ENCODE results near the gene SRSF2.
A peak's percentile ranks its signal among the peaks of the same experiment; 100 is the strongest.
"Not testable (repeated sequence)": the region's sequence is repeated elsewhere in the genome, so short reads cannot be mapped to it uniquely, and the experiment has no call there.

Gene SRSF2

DNA sequence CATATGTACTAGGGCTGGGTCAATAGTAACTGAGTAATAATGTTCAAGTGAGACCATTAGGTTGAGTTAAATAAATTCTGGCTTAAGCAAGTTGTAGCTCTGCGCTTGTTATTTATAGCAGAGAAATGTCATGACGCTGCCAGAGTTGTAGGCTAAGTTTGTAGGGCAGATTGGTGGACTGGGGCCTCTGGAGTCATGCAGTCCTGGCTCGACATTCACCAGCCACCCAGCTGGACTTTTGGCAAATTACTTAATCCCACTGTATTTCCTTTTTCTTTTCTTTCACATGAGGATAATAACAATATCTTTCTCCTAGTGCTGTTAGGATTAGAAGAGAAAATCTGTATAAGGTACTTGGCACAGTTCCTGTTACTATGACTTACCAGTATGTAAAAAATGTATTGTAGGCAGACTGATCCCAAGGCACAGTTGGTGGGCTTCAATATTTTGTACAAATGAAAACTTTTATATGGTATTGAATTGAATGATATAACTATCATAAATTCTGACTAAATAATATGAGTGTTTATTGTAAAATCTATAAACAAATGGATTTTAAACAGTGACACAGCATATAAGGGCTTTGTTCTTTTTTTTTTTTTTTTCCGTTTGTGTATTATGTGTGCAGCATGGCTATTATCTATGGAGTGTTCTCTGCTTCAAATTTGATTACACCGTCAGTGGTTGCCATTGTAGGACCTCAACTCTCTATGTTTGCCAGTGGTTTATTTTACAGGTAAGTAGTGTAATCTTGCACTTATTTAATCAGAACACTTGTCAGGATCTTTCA, 3.4 kb upstream of the SRSF2 start:
- H3K27ac ChIP-seq, result no peak overlapping the region
- H3K4me3 ChIP-seq, result no peak overlapping the region

DNA sequence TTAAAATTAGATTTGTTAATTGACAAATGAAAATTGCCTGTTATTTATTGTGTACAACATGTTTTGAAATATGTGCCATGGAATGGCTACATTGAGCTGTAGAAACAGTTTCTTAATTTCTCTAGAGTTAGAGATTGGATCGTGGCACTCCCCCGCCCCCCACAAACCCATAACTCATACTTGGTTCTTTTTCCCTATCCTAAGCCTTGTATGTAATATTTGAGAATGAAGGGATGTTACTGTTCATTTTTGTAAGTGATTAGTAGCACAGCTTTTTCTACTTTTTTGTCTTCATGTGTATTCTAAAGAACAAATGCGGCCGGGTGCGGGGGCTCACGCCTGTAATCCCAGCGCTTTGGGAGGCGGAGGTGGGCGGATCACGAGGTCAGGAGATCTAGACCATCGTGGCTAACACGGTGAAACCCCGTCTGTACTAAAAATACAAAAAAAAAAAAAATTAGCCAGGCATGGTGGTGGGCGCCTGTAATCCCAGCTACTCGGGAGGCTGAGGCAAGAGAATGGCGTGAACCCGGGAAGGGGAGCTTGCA, 2.5 kb upstream of the SRSF2 start:
- not testable (repeated sequence) for H3K27ac ChIP-seq, H3K4me3 ChIP-seq

DNA sequence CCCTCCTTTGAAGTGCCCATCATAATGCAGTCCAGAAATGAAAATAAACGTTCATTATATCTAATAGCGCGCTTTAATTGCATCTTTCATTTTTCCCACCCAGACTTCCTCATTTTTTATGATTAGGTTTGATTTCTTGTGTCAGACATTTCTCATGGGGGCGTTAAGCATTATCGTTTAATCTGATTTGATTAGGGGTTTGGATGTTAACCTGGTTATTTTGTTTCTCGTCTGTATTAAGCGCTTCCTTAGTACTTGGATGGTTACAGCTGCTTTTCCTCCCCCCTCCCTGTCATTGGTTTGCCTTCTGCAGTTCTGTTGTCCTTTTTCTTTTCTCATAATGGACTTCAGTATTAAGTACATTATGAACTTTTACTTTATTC, 1.3 kb upstream of the SRSF2 start:
- Histone ChIP-seq H3K4me3 (peak overlapping the region; percentile 63 to 97 (median 87)), H3K27ac (peak overlapping the region in 20 of 21 experiments; percentile 91 to 99 (median 99))

DNA sequence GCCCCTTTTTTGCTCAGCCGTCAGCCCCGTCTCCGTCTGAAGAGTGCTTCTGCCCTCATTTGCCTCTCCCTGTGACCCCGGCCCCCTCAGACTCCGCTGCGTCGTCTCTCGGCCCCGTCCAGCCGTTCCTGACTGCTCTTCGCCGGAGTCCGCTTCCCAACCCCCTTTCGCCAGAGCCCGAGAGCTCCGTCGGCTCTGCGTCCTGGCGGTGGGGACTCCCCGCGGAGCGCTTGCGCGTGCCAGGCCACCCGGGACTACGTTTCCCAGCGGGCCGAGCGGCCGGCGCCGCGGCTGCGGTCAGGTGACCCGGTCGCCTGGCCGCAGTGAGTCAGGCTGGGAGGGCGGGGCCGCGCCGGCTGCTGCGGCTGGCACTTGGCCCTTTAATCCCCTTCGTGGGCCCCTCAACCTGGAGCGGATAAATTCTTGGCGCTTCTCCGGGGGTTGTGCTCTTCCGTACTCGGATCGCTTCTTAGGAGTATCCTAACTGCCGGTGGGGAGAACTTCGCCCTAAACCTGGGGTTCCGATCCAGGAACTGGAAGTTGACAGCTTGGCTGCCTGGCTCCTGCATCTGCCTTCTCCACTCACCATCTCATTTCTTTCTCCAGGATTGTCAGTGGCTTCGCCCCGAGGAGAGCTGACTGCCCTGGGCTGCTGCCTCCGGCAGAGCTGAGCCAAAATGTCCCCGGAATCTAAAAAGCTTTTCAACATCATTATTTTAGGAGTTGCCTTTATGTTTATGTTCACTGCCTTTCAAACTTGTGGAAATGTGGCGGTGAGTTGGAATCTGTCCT, 741 bp upstream of the SRSF2 start, which contains the start of gene MFSD11:
Gene MFSD11, plus strand, starts transcription at position 444 of the 792 bp plus-strand sequence. Its CDS starts 234 bp downstream, at position 678.
- H3K27ac ChIP-seq, result peak within 1 kb of the TSS; percentile 89 to 99 (median 99)
- peak within 1 kb of the TSS; percentile 63 to 97 (median 87) for H3K4me3 ChIP-seq

DNA sequence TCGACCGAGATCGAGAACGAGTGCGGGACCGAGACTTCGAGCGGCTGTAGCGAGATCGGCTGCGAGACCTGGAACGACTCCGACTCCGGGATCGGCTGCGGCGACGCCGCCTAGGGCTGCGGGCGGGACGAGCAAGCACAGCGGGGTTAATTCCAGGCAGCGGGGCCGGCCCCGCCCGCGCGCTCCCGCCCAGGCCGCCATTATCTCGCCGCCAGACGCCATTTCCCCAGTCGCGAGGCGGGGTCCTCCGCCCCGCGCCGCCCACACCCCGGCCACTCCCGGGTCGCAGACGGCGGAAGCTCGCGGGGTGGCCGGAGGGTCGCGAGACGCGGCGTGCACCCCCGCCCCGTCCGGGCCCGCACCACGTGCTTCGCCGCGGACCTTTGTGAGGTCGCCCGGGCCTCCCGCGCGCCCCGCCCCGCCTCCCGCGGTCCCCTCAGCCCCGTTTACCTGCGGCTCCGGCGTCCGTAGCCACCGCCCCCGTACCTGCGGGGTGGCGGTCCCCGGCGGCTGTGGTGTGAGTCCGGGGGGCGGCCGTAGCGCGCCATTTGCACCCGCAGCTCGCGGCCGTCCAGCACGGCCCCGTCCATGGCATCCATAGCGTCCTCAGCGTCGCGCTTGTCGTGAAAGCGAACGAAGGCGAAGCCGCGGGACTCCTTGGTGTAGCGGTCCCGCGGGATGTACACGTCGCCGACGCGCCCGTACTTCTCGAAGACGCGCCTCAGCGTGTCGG, 616 bp downstream of the SRSF2 start:
- Histone ChIP-seq H3K27ac (peak overlapping the region; percentile 89 to 99 (median 99)), H3K4me3 (peak overlapping the region; percentile 63 to 97 (median 87))

DNA sequence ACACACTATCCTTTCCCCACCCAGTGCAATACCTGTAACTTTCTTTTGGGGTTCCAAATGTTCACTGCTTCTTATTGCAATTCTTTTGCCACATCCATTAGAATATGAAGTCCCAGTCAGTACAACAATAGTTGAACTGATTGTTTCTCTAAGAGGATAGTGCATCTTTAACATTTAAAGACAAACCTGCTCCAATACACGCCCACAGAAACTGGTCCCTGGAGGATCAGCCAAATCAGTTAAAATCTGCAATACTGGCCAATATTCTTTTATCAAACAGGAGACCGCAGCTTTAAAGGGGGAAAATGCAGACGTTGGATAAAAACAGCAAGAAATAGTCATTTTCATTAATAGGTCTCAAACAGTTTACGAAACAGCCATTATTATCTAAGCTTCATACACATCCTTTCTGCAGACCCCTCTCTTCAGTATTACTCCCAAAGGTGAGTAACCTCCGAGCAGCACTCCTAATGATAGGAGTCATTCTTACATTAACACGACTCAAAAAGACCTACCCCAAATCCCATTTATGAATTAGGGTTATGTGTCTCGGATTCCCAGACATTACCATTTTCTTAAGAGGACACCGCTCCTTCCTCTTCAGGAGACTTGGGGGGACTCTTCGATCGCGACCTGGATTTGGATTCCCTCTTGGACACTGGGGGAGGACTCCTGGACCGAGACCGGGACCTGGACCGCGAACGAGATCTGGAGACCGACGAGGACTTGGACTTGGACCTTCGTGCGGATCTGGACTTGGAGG, 1.4 kb downstream of the SRSF2 start:
- Histone ChIP-seq H3K27ac (peak overlapping the region in 20 of 21 experiments; percentile 95 to 99 (median 99)), H3K4me3 (peak overlapping the region; percentile 63 to 97 (median 87))

DNA sequence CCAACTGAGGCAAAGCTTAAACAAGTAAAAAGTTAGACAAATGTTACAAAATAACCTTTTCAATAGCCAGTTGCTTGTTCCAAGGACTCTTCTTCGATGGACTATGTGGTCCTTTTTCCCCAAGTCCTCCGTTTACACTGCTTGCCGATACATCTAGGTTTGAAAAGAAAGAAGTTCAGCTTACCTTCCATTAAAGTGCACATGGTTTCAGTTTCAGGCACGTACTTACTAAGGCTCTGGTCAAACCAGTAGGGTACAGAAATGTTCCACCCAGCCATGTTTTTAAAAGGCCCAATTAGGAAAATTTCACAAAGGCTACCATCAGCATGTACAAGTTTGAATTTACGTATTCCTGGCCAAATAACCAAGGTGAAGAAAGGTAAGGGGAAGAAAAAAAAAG, 2.1 kb downstream of the SRSF2 start:
- H3K27ac ChIP-seq, result peak overlapping the region in 16 of 21 experiments; percentile 0 to 99 (median 76)
- H3K4me3 ChIP-seq, result peak overlapping the region; percentile 63 to 97 (median 87)

DNA sequence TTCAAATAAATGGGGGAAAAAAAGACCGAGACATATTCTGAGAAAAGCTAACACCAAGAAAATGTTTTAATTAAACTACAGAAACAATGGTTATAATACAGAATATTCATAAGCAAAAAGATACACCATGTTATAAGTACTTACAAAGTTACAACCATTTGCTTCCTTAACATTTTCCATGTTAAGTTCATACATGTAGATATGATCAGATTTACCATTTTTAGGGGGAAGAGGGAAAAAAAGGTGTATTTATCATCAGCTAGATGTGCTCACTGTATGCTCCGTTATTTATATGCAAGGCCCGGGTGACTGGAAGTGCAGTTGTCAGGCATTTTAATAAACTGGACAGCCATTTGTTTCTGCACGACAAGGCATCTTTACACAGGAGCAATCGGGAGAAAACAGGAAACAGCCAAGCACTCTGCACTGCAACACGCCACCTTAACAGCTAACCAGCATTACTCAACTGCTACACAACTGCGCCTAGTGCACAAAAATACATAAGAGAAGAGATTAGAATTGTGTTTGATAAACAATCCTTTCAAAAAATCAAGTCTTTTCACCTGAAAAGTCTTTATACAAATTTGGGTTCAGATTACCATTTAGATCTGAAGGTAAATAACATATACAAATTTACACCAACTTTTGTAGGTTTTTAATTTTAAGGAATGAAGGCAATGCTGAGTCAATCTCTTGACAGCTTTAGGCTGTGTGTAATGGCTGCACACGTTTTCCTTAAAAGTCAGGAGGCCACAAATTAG, 2.9 kb downstream of the SRSF2 start:
- Histone ChIP-seq H3K4me3 (peak overlapping the region; percentile 63 to 97 (median 87)), H3K27ac (peak overlapping the region in 13 of 21 experiments; percentile 2 to 99 (median 57))

DNA sequence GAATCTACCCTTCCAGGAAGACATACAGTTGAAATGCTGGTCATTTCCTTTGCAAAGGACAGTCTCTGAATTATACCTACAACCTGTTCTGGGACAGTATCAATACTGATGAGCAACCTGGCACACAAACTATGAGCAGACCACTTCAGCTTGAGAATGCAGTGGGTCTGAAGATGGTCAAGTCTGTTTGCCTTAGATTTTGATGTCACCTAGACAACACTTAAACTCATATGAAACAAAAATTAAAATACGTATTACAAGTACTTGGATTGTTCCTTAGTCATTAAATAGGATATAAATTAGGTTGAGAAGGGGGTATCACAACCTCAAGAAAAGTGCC, 3.5 kb downstream of the SRSF2 start:
- Histone ChIP-seq H3K4me3 (peak overlapping the region in 1 of 7 experiments; percentile 83), H3K27ac (no peak overlapping the region)

DNA sequence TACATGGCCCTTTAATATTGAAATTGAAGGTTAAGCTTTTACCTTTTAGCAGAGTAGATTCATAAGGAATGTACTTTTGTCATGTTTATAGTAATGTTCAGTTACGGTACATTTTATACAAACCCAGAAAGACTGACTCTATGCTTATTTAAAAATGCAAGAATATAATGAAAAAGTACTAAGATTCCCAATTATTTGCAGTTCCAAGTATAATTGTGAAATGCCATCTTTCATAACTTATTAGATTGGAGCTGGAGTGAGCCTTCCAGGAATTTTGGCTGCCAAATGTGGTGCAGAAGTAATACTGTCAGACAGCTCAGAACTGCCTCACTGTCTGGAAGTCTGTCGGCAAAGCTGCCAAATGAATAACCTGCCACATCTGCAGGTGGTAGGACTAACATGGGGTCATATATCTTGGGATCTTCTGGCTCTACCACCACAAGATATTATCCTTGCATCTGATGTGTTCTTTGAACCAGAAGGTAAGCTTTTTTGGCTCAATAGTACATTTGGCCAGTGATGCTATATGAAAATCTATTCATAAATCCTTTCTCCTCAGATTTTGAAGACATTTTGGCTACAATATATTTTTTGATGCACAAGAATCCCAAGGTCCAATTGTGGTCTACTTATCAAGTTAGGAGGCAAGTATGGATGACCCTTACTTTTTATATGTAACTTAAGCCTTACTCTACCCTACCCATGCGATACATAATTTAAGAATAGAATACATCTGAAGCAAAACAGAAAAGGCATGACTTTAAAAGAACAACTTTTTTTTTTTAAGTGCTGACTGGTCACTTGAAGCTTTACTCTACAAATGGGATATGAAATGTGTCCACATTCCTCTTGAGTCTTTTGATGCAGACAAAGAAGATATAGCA, 4.2 kb downstream of the SRSF2 start:
- no peak overlapping the region for H3K4me3 ChIP-seq
- no peak overlapping the region for H3K27ac ChIP-seq

DNA sequence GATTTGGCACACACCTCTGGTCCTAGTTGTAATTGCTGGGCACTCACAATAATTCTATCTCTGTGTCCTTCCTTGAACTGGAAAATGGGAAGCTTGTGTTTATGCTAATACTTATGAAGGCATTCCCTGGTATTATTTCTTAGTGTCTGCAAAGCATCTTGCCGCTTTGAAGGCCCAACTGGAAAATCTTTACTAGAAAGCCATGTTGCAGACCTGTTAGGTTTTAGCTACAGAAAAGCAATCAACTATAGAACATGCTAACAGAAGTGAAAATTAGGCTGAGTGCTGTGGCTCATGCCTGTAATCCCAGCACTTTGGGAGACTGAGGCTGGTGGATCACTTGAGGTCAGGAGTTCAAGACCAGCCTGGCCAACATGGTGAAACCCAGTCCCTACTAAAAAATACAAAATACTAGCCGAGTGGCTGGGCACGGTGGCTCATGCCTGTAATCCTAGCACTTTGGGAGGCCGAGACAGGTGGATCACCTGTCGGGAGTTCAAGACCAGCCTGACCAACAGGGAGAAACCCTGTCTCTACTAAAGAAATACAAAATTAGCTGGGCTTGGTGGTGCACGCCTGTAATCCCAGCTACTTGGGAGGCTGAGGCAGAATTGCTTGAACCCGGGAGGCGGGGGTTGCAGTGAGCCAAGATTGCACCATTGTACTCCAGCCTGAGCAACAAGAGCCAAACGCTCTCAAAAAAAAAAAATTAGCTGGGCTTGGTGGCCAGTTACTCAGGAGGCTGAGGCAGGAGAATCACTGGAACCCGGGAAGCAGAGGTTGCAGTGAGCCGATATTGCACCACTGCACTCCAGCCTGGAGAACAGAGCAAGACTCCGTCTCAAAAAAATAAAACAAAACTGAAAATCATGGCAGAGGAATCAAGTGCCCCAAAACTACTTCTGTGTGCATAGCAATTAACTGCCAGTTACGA, 5.1 kb downstream of the SRSF2 start:
- peak overlapping the region in 1 of 21 experiments; percentile 2 for H3K27ac ChIP-seq
- not testable (repeated sequence) for H3K4me3 ChIP-seq

DNA sequence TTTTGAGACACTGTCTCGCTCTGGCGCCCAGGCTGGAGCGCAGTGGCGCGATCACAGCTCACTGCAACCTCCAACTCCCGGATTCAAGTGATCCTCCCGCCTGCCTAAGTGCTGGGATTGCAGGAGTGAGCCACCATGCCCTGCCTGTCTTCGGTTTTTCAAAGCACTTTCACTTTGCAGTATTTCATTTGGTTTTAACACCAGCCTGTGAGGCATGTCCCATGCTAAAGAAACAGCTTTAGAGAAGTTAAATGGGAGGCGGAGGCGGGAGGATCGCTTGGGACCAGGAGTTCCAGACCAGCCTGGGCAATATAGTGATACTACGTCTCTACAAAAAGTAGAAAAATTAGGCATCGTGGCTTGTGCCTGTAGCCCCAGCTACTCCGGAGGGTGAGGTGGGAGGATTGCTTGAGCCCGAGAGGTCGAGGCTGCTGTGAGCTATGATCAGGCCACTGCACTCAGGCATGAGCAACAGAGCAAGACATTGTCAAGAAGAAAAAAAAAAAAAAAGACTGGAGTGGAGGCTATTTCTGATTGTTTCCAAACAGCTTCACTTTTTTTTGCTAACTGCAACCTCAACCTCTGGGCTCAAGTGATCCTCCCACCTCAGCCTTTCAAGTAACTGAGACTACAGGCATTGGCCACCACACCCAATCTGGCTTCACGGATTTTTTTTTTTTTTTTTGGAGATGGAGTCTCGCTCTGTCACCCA, 9.2 kb downstream of the SRSF2 start:
- H3K4me3 ChIP-seq, result peak overlapping the region; percentile 64 to 100 (median 90)
- H3K27ac ChIP-seq, result peak overlapping the region in 20 of 21 experiments; percentile 88 to 99 (median 98)

DNA sequence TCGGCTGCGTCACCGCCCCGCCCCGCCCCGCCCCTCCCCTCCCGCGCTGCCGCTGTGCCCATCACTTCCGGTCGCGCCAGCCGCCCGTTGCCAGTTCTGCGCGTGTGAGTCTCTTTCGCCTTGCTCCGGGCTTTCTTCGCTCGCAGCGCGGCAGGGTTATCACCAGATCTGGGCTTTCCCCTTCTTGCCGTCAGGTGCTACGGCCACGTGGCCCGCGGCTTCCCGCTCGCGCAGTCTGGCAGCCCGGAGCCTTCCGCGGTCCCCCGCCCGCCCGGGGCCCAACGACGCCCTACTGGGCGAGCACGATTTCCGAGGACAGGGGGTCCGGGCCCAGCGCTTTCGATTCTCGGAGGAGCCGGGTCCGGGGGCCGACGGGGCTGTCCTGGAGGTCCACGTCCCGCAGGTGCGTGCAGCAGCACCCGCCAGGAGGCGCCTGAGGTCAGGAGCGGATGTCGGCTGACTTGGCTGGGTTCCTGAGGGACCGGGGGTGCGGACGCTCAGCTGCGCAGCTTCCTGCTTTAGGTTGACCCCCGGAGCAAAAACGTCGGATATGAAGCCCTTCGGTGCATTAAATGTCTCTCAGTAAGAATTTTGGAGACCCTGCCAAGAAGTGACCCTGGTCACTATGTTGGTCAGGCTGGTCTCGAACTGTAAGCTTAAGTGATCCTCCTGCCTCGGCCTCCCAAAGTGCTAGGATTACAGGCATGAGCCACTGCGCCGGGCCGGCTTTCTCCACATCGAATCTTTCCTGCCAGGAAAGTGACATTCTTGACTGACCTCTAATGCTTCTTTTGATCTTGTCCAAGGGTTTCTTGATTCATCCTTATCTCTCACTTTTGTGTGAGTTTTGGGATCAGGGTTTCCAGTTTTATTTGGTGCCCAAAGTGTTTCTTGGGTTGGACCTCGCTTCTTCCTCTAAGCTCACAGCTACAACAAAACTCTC, 10.1 kb downstream of the SRSF2 start, which contains the start of gene METTL23:
Gene METTL23, plus strand, starts transcription at position 64 of the 943 bp plus-strand sequence. CDS start 2,872 bp downstream, outside the sequence.
- Histone ChIP-seq H3K27ac (peak within 1 kb of the TSS; percentile 88 to 99 (median 97)), H3K4me3 (peak within 1 kb of the TSS; percentile 64 to 100 (median 90))

DNA sequence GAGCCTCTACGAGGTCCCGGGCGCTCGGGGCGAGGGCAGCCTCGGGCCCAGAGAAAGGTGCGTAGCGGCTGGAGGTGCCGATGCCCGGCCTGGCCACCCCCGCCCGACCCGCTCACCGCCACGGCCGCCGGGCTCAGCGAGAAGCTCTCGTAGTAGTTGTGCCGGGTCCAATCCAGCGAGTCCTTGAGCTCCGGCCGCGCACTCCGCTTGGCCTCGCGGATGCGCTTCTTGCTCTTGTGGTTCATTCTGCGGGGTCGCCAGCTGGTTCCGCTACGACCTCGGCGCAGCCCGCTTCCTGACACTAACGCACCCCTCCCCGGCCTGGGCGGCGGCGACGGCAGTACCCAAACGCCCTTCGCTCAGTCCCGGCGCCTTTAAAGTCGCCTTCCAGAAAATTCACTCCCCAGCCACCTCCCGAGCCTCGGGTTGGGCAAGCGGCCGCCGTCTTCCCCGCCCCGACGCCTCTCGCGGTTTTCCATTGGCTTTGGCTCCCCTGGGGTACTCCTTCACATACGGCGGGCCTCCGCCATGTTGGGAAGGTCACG, 10.8 kb downstream of the SRSF2 start, which contains the start of gene JMJD6:
Gene JMJD6, minus strand, starts transcription at position 376 of the 545 bp plus-strand sequence. Its CDS starts 131 bp downstream, at position 245.
- peak within 1 kb of the TSS; percentile 88 to 99 (median 97) for H3K27ac ChIP-seq
- H3K4me3 ChIP-seq, result peak within 1 kb of the TSS; percentile 64 to 100 (median 90)

All from skin epidermis (tissue), 12 donors.